Stomach (tissue), 19 donors: Measurements from ENCODE around the gene ZNF285. TPM values are rescaled to one million over a fixed set of nuclear protein-coding genes. Genes with fewer than 3 reads are reported as not detected.

ENCODE experiments used
- DNase-seq, 2 donors: peaks; one replicate each; pipeline versions ENCODE4 v3.0.0 to v3.0.0-alpha.2; 2013 to 2019
- H3K27ac ChIP-seq, 5 donors: fragments of 200-600 bp in 4 of 5; sonication (generic) in 4 of 5; one replicate each; pipeline ENCODE4 v1.5.1; 2013 to 2019; ENCODE audit warnings: mild to moderate bottlenecking in 1 of 5, moderate library complexity in 1 of 5
- H3K27me3 ChIP-seq, 3 donors: fragments of 200-600 bp; sonication (generic); one replicate each; pipeline ENCODE4 v1.5.1; 2017 to 2019; ENCODE audit warnings: mixed run types in 1 of 3
- H3K36me3 ChIP-seq, 4 donors: fragments of 200-600 bp; sonication (generic); 1 replicate in 3 of 4; 2 replicates in 1 of 4; pipeline ENCODE4 v1.5.1; 2016 to 2019
- H3K4me1 ChIP-seq, 4 donors: fragments of 200-600 bp; sonication (generic); one replicate each; pipeline ENCODE4 v1.5.1; 2016 to 2019
- H3K4me3 ChIP-seq, 4 donors: fragments of 200-600 bp; sonication (generic) in 3 of 4; one replicate each; pipeline ENCODE4 v1.5.1; 2016 to 2019; ENCODE audit warnings: mild to moderate bottlenecking in 1 of 4
- H3K9me3 ChIP-seq, 4 donors: fragments of 200-600 bp; sonication (generic); one replicate each; pipeline ENCODE4 v1.5.1; 2016 to 2019
- EP300 ChIP-seq: sonication (generic); formaldehyde crosslinking; IDR thresholded peaks from one replicate; pipeline ENCODE4 v1.6.1; 2017; ENCODE audit warnings: antibody characterized with exemption
- POLR2A ChIP-seq, 4 donors: fragments of 450-650 bp; IDR thresholded peaks; one replicate each; pipeline ENCODE4 v1.6.1; 2016; ENCODE audit warnings: antibody characterized with exemption in 4 of 4, control low read depth in 2 of 4, mild to moderate bottlenecking in 1 of 4, moderate library complexity in 1 of 4
- POLR2AphosphoS5 ChIP-seq, 3 donors: sonication (generic); formaldehyde crosslinking; IDR thresholded peaks; one replicate each; pipeline ENCODE4 v1.6.1; 2016; ENCODE audit warnings: antibody characterized with exemption in 3 of 3
- WGBS, 5 donors: extraction: QIAGEN DNeasy Blood & Tissue Kit in 3 of 5; methylation state at CpG; one replicate each; pipeline versions ENCODE4 v1.1.5 to v1.1.7; 2013 to 2018; 5-methylcytosine and 5-hydroxymethylcytosine counted together
- intact Hi-C: fragments of 100-400 bp; cut with DNase I; formaldehyde crosslinking; loops from one replicate; pipeline ENCODE4 v1.15.1; 2023; ENCODE audit warnings: low total_unique reads
- long read RNA-seq, 10 donors: transcript quantifications; one replicate each; lab custom pipeline, GENCODE V29; 2026
- polyA plus RNA-seq, 3 donors: library from polyadenylated mRNA; stranded (reverse); fragments of 200-250 nt; gene quantifications; one replicate each; pipeline ENCODE4 v1.2.3, GENCODE V29; 2013
- total RNA-seq, 5 donors: library from RNA; depleted of rRNA; stranded (reverse); fragments of >200 nt; gene quantifications; one replicate each; pipeline versions ENCODE4 v1.1.0 to v1.2.3, GENCODE V29; 2014 to 2016
- TF ChIP-seq, protein P1 (sequence below), 7 experiments: fragments of 450-650 bp in 4 of 7; fragments of 200-600 bp in 3 of 7; sonication (generic) in 3 of 7; IDR thresholded peaks; one replicate each; pipeline ENCODE4 v1.5.1; 2016 to 2019; ENCODE audit warnings: antibody characterized with exemption in 7 of 7, control low read depth in 2 of 7, mild to moderate bottlenecking in 1 of 7
- donor health status: healthy with polysubstance abuse.
- donor health status: Bipolar disorder and iron deficiency.
- donor health status: healthy.

ZNF285 gene
- 1 to 10 TPM in 2 of 5 donors, under 1 TPM in 3; 0.43 to 5.0 (median 0.89) TPM for total RNA-seq
- polyA plus RNA-seq, result 1 to 10 TPM in 1 of 3 donors, under 1 TPM in 2; 0.25 to 1.4 (median 0.46) TPM
- long read RNA-seq, donor 1, result 0 reads
- long read RNA-seq, donor 2, result 0 reads
- long read RNA-seq, donor 3, result 0 reads
- long read RNA-seq, donor 4, result 0 reads
- long read RNA-seq, donor 5, full-length matches to known transcripts, result 3 of 3 reads
- long read RNA-seq, donor 5, partial matches to known transcripts, result 0 of 3 reads
- long read RNA-seq, donor 5, other reads (novel, unspliced or antisense), result 0 of 3 reads
- long read RNA-seq, donor 6, full-length matches to known transcripts, result 2 of 2 reads
- long read RNA-seq, donor 6, partial matches to known transcripts, result 0 of 2 reads
- long read RNA-seq, donor 6, other reads (novel, unspliced or antisense), result 0 of 2 reads
- long read RNA-seq, donor 7, partial matches to known transcripts, result 0 of 1 reads
- long read RNA-seq, donor 7, other reads (novel, unspliced or antisense), result 0 of 1 reads
- long read RNA-seq, donor 8, result 0 reads
- long read RNA-seq, donor 9, result 0 reads
- long read RNA-seq, donor 10, full-length matches to known transcripts, result 1 of 1 reads
- long read RNA-seq, donor 10, partial matches to known transcripts, result 0 of 1 reads
- long read RNA-seq, donor 10, other reads (novel, unspliced or antisense), result 0 of 1 reads

DNA sequence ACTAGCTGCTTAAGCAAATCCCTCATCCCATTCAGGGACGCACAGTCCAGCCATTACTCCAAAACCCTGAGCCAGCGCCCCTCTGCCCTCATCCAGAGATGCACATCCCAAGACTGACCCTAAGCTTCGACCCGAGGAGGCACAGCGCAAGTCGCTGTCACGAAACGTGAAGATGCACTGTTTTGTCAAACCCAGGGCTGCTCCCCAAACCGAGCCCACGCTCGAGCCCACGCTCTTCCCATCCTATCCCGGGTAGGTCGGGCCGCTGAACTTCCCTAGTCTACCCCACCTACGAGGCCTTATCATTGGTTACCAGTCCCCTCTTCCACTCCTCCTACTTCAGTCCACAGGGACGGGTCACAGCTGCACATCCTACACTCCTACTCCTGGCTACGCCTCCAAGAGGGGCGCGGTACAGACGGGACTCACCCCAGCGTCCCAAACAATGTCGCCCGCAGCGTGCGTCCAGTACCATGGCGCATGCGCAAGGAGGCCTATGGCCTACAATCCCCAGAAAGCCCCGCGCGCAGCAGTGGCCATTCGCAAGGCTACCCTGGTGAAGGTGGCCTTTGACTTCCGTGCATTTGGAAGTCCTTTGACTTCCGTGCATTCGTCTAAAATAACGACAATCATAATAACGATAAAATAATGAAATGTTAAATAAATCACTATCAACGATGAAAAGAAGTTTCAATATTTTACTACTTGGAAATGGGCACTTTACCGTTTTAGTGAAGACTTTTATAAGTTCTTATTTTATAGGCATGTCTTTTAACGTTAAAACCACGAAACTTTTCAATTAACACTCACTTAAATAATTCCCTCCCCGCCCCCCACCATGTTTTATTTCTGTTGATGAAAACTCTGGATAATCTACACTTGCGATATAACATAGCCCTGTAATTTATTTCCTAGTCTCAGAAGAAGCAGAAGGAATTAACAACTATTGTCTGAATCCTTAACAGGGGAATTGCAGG is at the start of gene ZNF285:
Gene ZNF285 (minus strand): TSS at position 470 of the 977 bp plus-strand sequence. CDS start 4,395 bp downstream, outside the sequence.
- peak; percentile 84 to 98 for DNase-seq
- H3K4me3 ChIP-seq, result peak within 1 kb of the TSS; percentile 50 to 64 (median 60)
- H3K27me3 ChIP-seq, result no peaks in the 10 kb centered on the region
- 6 to 11% (median 8%) methylated on average over 41 to 43 of the region's 43 CpGs for WGBS, 5 donors
- H3K27ac ChIP-seq, result peak within 1 kb of the TSS in 1 of 5 donors; percentile 33
- peaks cover 0 to 7% (median 4%) of the 10 kb centered on the region in 4 donors for H3K36me3 ChIP-seq
- TF ChIP-seq EP300, result no peak
- no peak for TF ChIP-seq POLR2A (IDR thresholded peaks at IDR 0.05)
- TF ChIP-seq POLR2AphosphoS5 (IDR thresholded peaks at IDR 0.05), result peak in 2 of 3 donors; percentile 50 to 68
- peaks cover 0 to 10% (median 4%) of the 10 kb centered on the region in 4 donors for H3K4me1 ChIP-seq
- peaks cover 5 to 79% (median 43%) of the 10 kb centered on the region in 4 donors for H3K9me3 ChIP-seq
- intact Hi-C loops, result no loop called here

DNA sequence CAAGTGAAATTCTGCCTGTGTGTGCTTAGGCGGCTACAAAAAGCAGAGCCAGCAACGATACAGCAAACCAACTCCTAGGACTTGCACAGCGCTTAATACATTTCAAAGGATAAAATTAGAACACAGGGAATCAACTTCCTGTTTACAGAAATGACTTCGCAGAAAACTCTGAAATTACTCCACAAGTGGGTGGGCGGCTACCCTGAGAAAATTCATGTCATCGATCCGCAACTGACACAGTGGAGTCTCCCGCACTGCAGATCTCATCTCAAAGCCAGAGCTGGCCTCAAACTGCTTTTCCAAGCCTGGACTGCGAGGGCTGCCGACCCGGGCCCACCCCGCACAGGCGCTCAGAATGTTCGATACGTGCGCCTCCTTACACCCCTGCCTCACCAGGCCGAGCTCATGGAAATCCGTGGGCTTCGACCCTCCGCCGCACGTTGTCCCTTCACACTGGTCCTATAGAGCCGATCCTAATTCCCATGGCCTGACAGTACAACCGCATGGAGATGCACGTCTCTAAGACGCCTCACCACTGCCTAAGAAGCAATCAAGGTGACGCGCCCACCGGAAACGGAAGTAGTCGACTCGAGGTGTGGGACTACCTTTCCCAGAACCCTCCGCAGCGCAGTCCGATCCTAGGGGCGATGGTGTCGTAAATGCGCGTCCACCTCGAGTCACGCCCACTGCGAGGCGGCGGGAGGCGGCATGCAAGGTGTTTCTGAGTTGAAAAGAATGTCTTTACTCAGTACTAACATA is 46.7 kb upstream of the ZNF285 start, which contains the start of gene ZNF229:
Gene ZNF229 (minus strand): TSS at position 557 of the 759 bp plus-strand sequence. CDS start 5,625 bp downstream, outside the sequence.
- TF ChIP-seq, protein P1, sequence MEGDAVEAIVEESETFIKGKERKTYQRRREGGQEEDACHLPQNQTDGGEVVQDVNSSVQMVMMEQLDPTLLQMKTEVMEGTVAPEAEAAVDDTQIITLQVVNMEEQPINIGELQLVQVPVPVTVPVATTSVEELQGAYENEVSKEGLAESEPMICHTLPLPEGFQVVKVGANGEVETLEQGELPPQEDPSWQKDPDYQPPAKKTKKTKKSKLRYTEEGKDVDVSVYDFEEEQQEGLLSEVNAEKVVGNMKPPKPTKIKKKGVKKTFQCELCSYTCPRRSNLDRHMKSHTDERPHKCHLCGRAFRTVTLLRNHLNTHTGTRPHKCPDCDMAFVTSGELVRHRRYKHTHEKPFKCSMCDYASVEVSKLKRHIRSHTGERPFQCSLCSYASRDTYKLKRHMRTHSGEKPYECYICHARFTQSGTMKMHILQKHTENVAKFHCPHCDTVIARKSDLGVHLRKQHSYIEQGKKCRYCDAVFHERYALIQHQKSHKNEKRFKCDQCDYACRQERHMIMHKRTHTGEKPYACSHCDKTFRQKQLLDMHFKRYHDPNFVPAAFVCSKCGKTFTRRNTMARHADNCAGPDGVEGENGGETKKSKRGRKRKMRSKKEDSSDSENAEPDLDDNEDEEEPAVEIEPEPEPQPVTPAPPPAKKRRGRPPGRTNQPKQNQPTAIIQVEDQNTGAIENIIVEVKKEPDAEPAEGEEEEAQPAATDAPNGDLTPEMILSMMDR (IDR thresholded peaks at IDR 0.05), result no peak
- TF ChIP-seq POLR2AphosphoS5 (IDR thresholded peaks at IDR 0.05), result peak in 2 of 3 donors; percentile 44 to 77
- intact Hi-C loops, result no loop called here
- Histone ChIP-seq H3K27ac (peak within 1 kb of the TSS in 2 of 5 donors; percentile 45 to 46), H3K9me3 (peaks cover 20 to 97% (median 73%) of the 10 kb centered on the region in 4 donors), H3K36me3 (peaks cover 0 to 39% (median 25%) of the 10 kb centered on the region in 4 donors), H3K4me3 (peak within 1 kb of the TSS; percentile 55 to 76 (median 61)), H3K27me3 (peaks cover 0 to 5% (median 0%) of the 10 kb centered on the region in 3 donors), H3K4me1 (peaks cover 0 to 21% (median 6%) of the 10 kb centered on the region in 4 donors)
- DNase-seq, result peak; percentile 86 to 98
- WGBS, 5 donors, result 3 to 4% (median 4%) methylated on average over 31 to 45 of the region's 45 CpGs

DNA sequence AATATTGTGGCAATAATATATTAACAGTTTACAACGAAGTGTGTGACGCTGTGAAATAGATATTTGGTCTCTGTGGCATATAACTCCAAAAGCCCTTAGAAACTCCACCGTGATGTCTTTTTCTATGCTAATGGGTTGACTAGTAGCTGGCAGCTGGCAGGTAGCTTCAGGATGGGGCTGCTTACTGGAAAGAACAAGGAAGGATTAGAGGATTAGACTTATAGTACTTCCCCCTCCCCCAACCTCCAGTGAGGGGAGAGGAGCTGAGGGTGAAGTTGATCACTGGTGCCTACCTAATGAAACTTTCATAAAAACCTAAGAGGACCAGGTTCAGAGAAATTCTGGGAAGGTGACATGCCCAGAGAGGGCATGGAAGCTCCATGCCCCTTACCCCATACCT is 37.0 kb upstream of the ZNF285 start:
- TF ChIP-seq, protein P1 (IDR thresholded peaks at IDR 0.05), result no peak
- TF ChIP-seq EP300 (no peak), POLR2AphosphoS5 (IDR thresholded peaks at IDR 0.05) (no peak), POLR2A (IDR thresholded peaks at IDR 0.05) (no peak)
- Histone ChIP-seq H3K27me3 (no peaks in the 10 kb centered on the region), H3K27ac (no peak overlapping the region), H3K9me3 (peaks cover 22 to 98% (median 86%) of the 10 kb centered on the region in 4 donors), H3K4me3 (no peak overlapping the region), H3K36me3 (peaks cover 0 to 99% (median 63%) of the 10 kb centered on the region in 4 donors), H3K4me1 (no peaks in the 10 kb centered on the region)
- DNase-seq, result no peak
- 92 to 98% (median 95%) methylated on average over 3 of the region's 3 CpGs for WGBS, 5 donors
- intact Hi-C loops, result no loop called here

DNA sequence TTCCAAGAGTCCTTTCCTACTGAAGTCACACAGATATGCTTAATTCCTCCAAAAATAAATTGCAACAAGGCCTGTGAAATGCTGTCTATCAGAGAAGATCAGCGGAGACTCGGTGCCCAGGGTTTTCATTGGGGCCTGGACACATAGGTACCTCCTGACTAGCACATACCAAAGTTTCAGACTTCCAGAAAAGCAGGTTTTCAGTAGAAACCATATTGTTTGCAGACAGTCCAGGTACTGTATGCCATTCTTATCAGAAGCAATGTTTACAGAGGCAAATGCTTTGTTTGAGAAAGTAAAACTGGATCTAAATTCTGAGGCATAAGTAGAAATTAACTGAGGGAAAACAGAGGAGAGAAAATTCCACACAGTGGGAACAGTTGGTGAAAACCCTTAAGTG is 34.0 kb upstream of the ZNF285 start:
- no peak for TF ChIP-seq EP300
- no peak for TF ChIP-seq POLR2AphosphoS5 (IDR thresholded peaks at IDR 0.05)
- no peak for TF ChIP-seq POLR2A (IDR thresholded peaks at IDR 0.05)
- TF ChIP-seq, protein P1 (IDR thresholded peaks at IDR 0.05), result no peak
- H3K9me3 ChIP-seq, result peaks cover 32 to 100% (median 88%) of the 10 kb centered on the region in 4 donors
- no peak overlapping the region for H3K4me3 ChIP-seq
- H3K4me1 ChIP-seq, result no peaks in the 10 kb centered on the region
- H3K27ac ChIP-seq, result no peak overlapping the region
- intact Hi-C loops, result no loop called here
- peak in 1 of 2 donors; percentile 16 for DNase-seq
- WGBS, 5 donors, result 55 to 77% (median 68%) methylated on average over 2 of the region's 2 CpGs
- peaks cover 5 to 99% (median 61%) of the 10 kb centered on the region in 4 donors for H3K36me3 ChIP-seq
- H3K27me3 ChIP-seq, result no peaks in the 10 kb centered on the region
